ENCODE measurements around the gene NTNG1. TPM values are rescaled to one million over a fixed set of nuclear protein-coding genes. Genes with fewer than 3 reads are reported as not detected.

The NTNG1 gene
- total and polyA plus RNA-seq, 2 of the 4 experiments (the other 2 are of a cell fraction) = 1.2 to 2.3 TPM

DNA sequence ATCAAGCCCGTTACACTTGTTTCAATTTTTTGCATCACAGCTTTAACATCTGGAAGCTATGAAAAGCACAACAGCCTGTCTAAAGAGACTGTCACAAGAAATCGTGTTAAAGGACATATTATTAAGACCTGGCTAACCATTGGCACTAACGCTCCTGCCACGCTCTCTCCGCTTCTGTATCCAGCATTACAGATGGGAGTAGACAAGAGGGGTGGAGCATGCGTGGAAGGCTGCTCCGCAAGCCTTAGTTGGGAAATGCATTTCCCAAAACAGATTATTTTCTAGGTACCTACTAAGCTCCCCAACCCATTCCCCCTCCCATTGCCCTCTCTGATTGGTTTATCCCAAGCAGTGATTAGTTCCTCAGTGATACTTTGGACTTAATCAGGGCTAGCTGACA lies 72.4 kb downstream of the NTNG1 start:
- H2BK5ac ChIP-seq (ENCODE audit: low read depth, low read length, poor library complexity, severe bottlenecking) = no peak overlapping the region
- H3K9me3 ChIP-seq (ENCODE audit: control insufficient read depth, insufficient read depth, low read length) = no peaks in the 10 kb centered on the region; the same call in 1 of the 2 replicates
- ChIA-PET POLR2A (ENCODE audit: unreplicated experiment) (no interaction called here), CTCF (no interaction called here)
- no peak overlapping the region for H2BK20ac ChIP-seq (ENCODE audit: low read depth, low read length)
- no peaks in the 10 kb centered on the region for H3K36me3 ChIP-seq (ENCODE audit: control insufficient read depth, insufficient read depth, low read length)
- H2AK9ac ChIP-seq (replicated peaks; ENCODE audit: low read depth, low read length, poor library complexity) = no peak overlapping the region
- DNase-seq (no peak), ATAC-seq (ENCODE audit: low read depth) (no peak)
- H3K27ac ChIP-seq (ENCODE audit: insufficient read depth, low read length) = no peak overlapping the region
- TF ChIP-seq MXI1 (IDR thresholded peaks at IDR 0.05; ENCODE audit: borderline replicate concordance, low read depth, low read length) (no peak), FOS (IDR thresholded peaks at IDR 0.05; ENCODE audit: low read depth, low read length) (no peak), CEBPB (IDR thresholded peaks at IDR 0.05; ENCODE audit: low read depth, low read length) (no peak), POLR2A (IDR thresholded peaks at IDR 0.05; ENCODE audit: low read depth, low read length) (no peak), RAD21 (IDR thresholded peaks at IDR 0.05; ENCODE audit: low read length) (no peak), RCOR1 (IDR thresholded peaks at IDR 0.05; ENCODE audit: insufficient replicate concordance, low read length) (no peak), MAFK (IDR thresholded peaks at IDR 0.05; ENCODE audit: low read depth, low read length) (no peak), NFE2L2 (IDR thresholded peaks at IDR 0.05; ENCODE audit: low read depth, low read length) (no peak), RFX5 (IDR thresholded peaks at IDR 0.05; ENCODE audit: low read depth, low read length) (no peak), CHD1 (IDR thresholded peaks at IDR 0.05; ENCODE audit: low read depth, low read length) (no peak), SMC3 (IDR thresholded peaks at IDR 0.05; ENCODE audit: low read depth, low read length) (no peak), MAZ (IDR thresholded peaks at IDR 0.05; ENCODE audit: borderline replicate concordance, low read depth, low read length) (no peak)
- TF ChIP-seq, protein P1, sequence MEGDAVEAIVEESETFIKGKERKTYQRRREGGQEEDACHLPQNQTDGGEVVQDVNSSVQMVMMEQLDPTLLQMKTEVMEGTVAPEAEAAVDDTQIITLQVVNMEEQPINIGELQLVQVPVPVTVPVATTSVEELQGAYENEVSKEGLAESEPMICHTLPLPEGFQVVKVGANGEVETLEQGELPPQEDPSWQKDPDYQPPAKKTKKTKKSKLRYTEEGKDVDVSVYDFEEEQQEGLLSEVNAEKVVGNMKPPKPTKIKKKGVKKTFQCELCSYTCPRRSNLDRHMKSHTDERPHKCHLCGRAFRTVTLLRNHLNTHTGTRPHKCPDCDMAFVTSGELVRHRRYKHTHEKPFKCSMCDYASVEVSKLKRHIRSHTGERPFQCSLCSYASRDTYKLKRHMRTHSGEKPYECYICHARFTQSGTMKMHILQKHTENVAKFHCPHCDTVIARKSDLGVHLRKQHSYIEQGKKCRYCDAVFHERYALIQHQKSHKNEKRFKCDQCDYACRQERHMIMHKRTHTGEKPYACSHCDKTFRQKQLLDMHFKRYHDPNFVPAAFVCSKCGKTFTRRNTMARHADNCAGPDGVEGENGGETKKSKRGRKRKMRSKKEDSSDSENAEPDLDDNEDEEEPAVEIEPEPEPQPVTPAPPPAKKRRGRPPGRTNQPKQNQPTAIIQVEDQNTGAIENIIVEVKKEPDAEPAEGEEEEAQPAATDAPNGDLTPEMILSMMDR (conservative IDR thresholded peaks at IDR 0.05; ENCODE audit: low read depth, low read length) = no peak
- TF ChIP-seq, protein P2, sequence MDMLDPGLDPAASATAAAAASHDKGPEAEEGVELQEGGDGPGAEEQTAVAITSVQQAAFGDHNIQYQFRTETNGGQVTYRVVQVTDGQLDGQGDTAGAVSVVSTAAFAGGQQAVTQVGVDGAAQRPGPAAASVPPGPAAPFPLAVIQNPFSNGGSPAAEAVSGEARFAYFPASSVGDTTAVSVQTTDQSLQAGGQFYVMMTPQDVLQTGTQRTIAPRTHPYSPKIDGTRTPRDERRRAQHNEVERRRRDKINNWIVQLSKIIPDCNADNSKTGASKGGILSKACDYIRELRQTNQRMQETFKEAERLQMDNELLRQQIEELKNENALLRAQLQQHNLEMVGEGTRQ (IDR thresholded peaks at IDR 0.05; ENCODE audit: low read depth, low read length) = no peak
- TF ChIP-seq, protein P3, sequence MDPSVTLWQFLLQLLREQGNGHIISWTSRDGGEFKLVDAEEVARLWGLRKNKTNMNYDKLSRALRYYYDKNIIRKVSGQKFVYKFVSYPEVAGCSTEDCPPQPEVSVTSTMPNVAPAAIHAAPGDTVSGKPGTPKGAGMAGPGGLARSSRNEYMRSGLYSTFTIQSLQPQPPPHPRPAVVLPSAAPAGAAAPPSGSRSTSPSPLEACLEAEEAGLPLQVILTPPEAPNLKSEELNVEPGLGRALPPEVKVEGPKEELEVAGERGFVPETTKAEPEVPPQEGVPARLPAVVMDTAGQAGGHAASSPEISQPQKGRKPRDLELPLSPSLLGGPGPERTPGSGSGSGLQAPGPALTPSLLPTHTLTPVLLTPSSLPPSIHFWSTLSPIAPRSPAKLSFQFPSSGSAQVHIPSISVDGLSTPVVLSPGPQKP (IDR thresholded peaks at IDR 0.05; ENCODE audit: borderline replicate concordance, low read depth, low read length) = no peak
- no peaks in the 10 kb centered on the region for H4K20me1 ChIP-seq (ENCODE audit: insufficient read depth, low read length)
- WGBS, 2 experiments (ENCODE audit: extremely low coverage in 2 of 2, insufficient read length in 1 of 2) = 50% methylated on average over 1 of the region's 7 CpGs; no CpG with 5 or more reads in 1 of the 2 experiments
- intact Hi-C loops (cut with micrococcal nuclease) = no loop called here
- H3K79me1 ChIP-seq (ENCODE audit: low read depth in 1 of 2, low read length in 2 of 2) = no peaks in the 10 kb centered on the region
- no peak overlapping the region for H3K18ac ChIP-seq (ENCODE audit: low read depth, low read length)
- H4K5ac ChIP-seq (ENCODE audit: low read depth, low read length) = no peak overlapping the region
- no peak overlapping the region for H3K14ac ChIP-seq (replicated peaks; ENCODE audit: low read depth, low read length)
- no peaks in the 10 kb centered on the region for H3K4me1 ChIP-seq (ENCODE audit: control insufficient read depth, insufficient read depth, low read length)
- no peak overlapping the region for H3K23ac ChIP-seq (ENCODE audit: low read depth, low read length)
- H2BK15ac ChIP-seq (ENCODE audit: low read depth, low read length) = no peak overlapping the region
- no peak overlapping the region for H3K9ac ChIP-seq (ENCODE audit: low read depth, low read length)
- no peak overlapping the region for H2AK5ac ChIP-seq (ENCODE audit: low read depth, low read length)
- H3K4ac ChIP-seq (ENCODE audit: low read depth, low read length) = no peak overlapping the region
- H4K8ac ChIP-seq (ENCODE audit: low read depth in 2 of 2, low read length in 2 of 2) = no peak overlapping the region
- H3K56ac ChIP-seq (ENCODE audit: extremely low read depth, insufficient read depth, low read length) = no peak overlapping the region
- no TSS peak for BruUV-seq (replicated peaks)
- no peak overlapping the region for H4K91ac ChIP-seq (ENCODE audit: insufficient read depth, low read depth, low read length)
- H3K9me1 ChIP-seq (ENCODE audit: insufficient read depth, low read length) = no peaks in the 10 kb centered on the region
- dilution Hi-C loops (cut with HindIII; ENCODE audit: low sequenced_read_pairs, unreplicated experiment) = no loop called here
- H3K4me3 ChIP-seq (ENCODE audit: insufficient read depth, low read depth, low read length) = no peak overlapping the region
- no peak overlapping the region for H3K4me2 ChIP-seq (ENCODE audit: low read depth, low read length)
- no peak overlapping the region for H2BK120ac ChIP-seq (ENCODE audit: low read depth, low read length)
- no peak overlapping the region for H2AFZ ChIP-seq (replicated peaks; ENCODE audit: low read length, poor library complexity)
- in situ Hi-C loops (cut with MboI; ENCODE audit: low sequenced_read_pairs) = no loop called here
- no peaks in the 10 kb centered on the region for H3K27me3 ChIP-seq (ENCODE audit: control insufficient read depth, insufficient read depth, low read length)

All from IMR-90 (cell line).